Vagina (tissue), 2 donors: Measurements from ENCODE around the gene SLC48A1. TPM values are rescaled to one million over a fixed set of nuclear protein-coding genes. Genes with fewer than 3 reads are reported as not detected.

Experiments
- DNase-seq, 2 donors: peaks; one replicate each; pipeline ENCODE4 v3.0.0-alpha.2; 2017; ENCODE audit errors: extremely low spot score in 2 of 2
- H3K27ac ChIP-seq: fragments of 200-600 bp; sonication (generic); one replicate; pipeline ENCODE4 v1.5.1; 2019
- H3K27me3 ChIP-seq: fragments of 200-600 bp; sonication (generic); one replicate; pipeline ENCODE4 v1.5.1; 2019
- H3K36me3 ChIP-seq, 2 donors: fragments of 200-600 bp; sonication (generic); one replicate each; pipeline ENCODE4 v1.5.1; 2017 to 2019
- H3K4me1 ChIP-seq: fragments of 200-600 bp; sonication (generic); one replicate; pipeline ENCODE4 v1.5.1; 2019
- H3K4me3 ChIP-seq, 2 donors: fragments of 200-600 bp; sonication (generic); 1 replicate in 1 of 2; 2 replicates in 1 of 2; pipeline ENCODE4 v1.5.1; 2016 to 2019
- H3K9me3 ChIP-seq: fragments of 200-600 bp; sonication (generic); one replicate; pipeline ENCODE4 v1.5.1; 2019
- CTCF ChIP-seq, 3 experiments: fragments of 450-650 bp in 2 of 3; fragments of 200-600 bp in 1 of 3; sonication (generic) in 1 of 3; IDR thresholded peaks; one replicate each; pipeline ENCODE4 v1.5.1; 2017 to 2019; ENCODE audit warnings: antibody characterized with exemption in 3 of 3, mild to moderate bottlenecking in 2 of 3, moderate library complexity in 2 of 3
- POLR2A ChIP-seq, 2 donors: fragments of 450-650 bp; IDR thresholded peaks; one replicate each; pipeline ENCODE4 v1.6.1; 2017; ENCODE audit warnings: antibody characterized with exemption in 2 of 2, mild to moderate bottlenecking in 2 of 2, moderate library complexity in 2 of 2
- POLR2AphosphoS5 ChIP-seq, 2 donors: sonication (generic); formaldehyde crosslinking; IDR thresholded peaks; one replicate each; pipeline ENCODE4 v1.9.0; 2017; ENCODE audit warnings: antibody characterized with exemption in 2 of 2, mild to moderate bottlenecking in 2 of 2, low read depth in 1 of 2; ENCODE audit not compliant: insufficient read depth in 1 of 2
- intact Hi-C: fragments of 100-400 bp; cut with DNase I; formaldehyde crosslinking; loops from one replicate; pipeline ENCODE4 v1.15.1; 2023
- total RNA-seq: library from RNA; depleted of rRNA; stranded (reverse); fragments of >200 nt; gene quantifications from one replicate; pipeline ENCODE4 v1.2.3, GENCODE V29; 2016

The SLC48A1 gene
- total RNA-seq, 1 donor from 2014 or later, result 20.9 TPM

- Histone ChIP-seq H3K4me1 (peaks cover 84% of the 10 kb centered on the region), H3K27ac (peak within 1 kb of the TSS; percentile 99), H3K36me3 (no peaks in the 10 kb centered on the region), H3K9me3 (no peaks in the 10 kb centered on the region), H3K4me3 (peak within 1 kb of the TSS; percentile 79 to 96), H3K27me3 (no peaks in the 10 kb centered on the region)
- TF ChIP-seq POLR2AphosphoS5 (IDR thresholded peaks at IDR 0.05; ENCODE audit: insufficient read depth in 1 of 2, low read depth in 1 of 2) (peak in 1 of 2 donors; percentile 35), CTCF (IDR thresholded peaks at IDR 0.05) (no peak), POLR2A (IDR thresholded peaks at IDR 0.05) (peak in 1 of 2 donors; percentile 84)
- intact Hi-C loops, result no loop called here
- DNase-seq, result no peak
These were observed 47.0 kb downstream of the SLC48A1 start, which contains the start of gene HDAC7 for GRCh38 chr12:47819896-47820630. HDAC7 (minus strand) TSS chr12:47819903; CDS start chr12:47819785, 118 bp downstream.

GRCh38 chr12:47820631-47821345, 47.8 kb downstream of the SLC48A1 start:
- DNase-seq, result peak in 1 of 2 donors; percentile 97
- intact Hi-C loops, result no loop called here

GRCh38 chr12:47821346-47821706, 48.3 kb downstream of the SLC48A1 start:
- H3K9me3 ChIP-seq, result no peaks in the 10 kb centered on the region
- no peaks in the 10 kb centered on the region for H3K36me3 ChIP-seq
- H3K4me1 ChIP-seq, result peaks cover 84% of the 10 kb centered on the region
- intact Hi-C loops, result no loop called here
- TF ChIP-seq POLR2A (IDR thresholded peaks at IDR 0.05) (no peak), CTCF (IDR thresholded peaks at IDR 0.05) (no peak), POLR2AphosphoS5 (IDR thresholded peaks at IDR 0.05; ENCODE audit: insufficient read depth in 1 of 2, low read depth in 1 of 2) (no peak)
- no peak for DNase-seq
- peak overlapping the region; percentile 79 to 96 for H3K4me3 ChIP-seq
- no peaks in the 10 kb centered on the region for H3K27me3 ChIP-seq
- H3K27ac ChIP-seq, result peak overlapping the region; percentile 99

More at GRCh38 chr12:47820631-47821345, 47.8 kb downstream of the SLC48A1 start:
- Histone ChIP-seq H3K27me3 (no peaks in the 10 kb centered on the region), H3K27ac (peak overlapping the region; percentile 99), H3K9me3 (no peaks in the 10 kb centered on the region), H3K36me3 (no peaks in the 10 kb centered on the region), H3K4me1 (peaks cover 84% of the 10 kb centered on the region), H3K4me3 (peak overlapping the region; percentile 79 to 96)
- TF ChIP-seq POLR2AphosphoS5 (IDR thresholded peaks at IDR 0.05; ENCODE audit: insufficient read depth in 1 of 2, low read depth in 1 of 2) (peak; percentile 77 to 85), CTCF (IDR thresholded peaks at IDR 0.05) (no peak), POLR2A (IDR thresholded peaks at IDR 0.05) (peak; percentile 38 to 65)

DNA sequence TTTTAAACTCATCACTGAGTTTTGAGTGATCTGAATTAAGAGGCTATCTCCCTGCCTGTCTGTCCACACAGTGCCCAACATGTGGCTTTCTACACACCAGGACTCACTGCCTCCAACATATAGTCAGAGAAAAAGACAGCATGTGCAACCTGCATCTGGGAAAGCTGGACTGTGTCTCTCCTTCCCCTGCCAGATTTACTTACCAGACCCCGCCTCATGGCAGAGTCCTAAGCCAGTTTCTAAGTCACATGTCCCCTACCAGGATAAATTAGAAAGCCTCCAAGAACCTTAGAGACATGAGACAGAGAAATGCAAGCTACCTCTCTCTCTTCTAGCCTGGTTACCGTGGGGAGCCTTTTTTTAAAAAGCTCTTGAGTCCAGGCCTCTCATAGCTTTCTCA, 49.4 kb downstream of the SLC48A1 start:
- H3K27me3 ChIP-seq, result no peaks in the 10 kb centered on the region
- DNase-seq, result no peak
- peaks cover 84% of the 10 kb centered on the region for H3K4me1 ChIP-seq
- H3K4me3 ChIP-seq, result no peak overlapping the region
- H3K9me3 ChIP-seq, result no peaks in the 10 kb centered on the region
- H3K36me3 ChIP-seq, result no peaks in the 10 kb centered on the region
- no peak for TF ChIP-seq POLR2A (IDR thresholded peaks at IDR 0.05)
- TF ChIP-seq POLR2AphosphoS5 (IDR thresholded peaks at IDR 0.05; ENCODE audit: insufficient read depth in 1 of 2, low read depth in 1 of 2), result no peak
- peak overlapping the region; percentile 99 for H3K27ac ChIP-seq
- intact Hi-C loops, result no loop called here

- Histone ChIP-seq H3K4me1 (peaks cover 84% of the 10 kb centered on the region), H3K27ac (peak overlapping the region; percentile 99), H3K27me3 (no peaks in the 10 kb centered on the region), H3K4me3 (no peak overlapping the region), H3K9me3 (no peaks in the 10 kb centered on the region), H3K36me3 (no peaks in the 10 kb centered on the region)
- no peak for TF ChIP-seq CTCF (IDR thresholded peaks at IDR 0.05)
- no peak for TF ChIP-seq POLR2AphosphoS5 (IDR thresholded peaks at IDR 0.05; ENCODE audit: insufficient read depth in 1 of 2, low read depth in 1 of 2)
- no peak for TF ChIP-seq POLR2A (IDR thresholded peaks at IDR 0.05)
- DNase-seq, result no peak
- intact Hi-C loops, result no loop called here
These were observed 49.8 kb downstream of the SLC48A1 start for GRCh38 chr12:47822863-47823262.
